GM10266 (cell line): ENCODE measurements around the gene NUDT3.
"Not testable (repeated sequence)": the region's sequence is repeated elsewhere in the genome, so short reads cannot be mapped to it uniquely, and the experiment has no call there.

Experiments
- DNase-seq: peaks from one replicate; pipeline ENCODE4 v3.0.0; 2012; ENCODE audit errors: extremely low spot score
- CTCF ChIP-seq: IDR thresholded peaks from 2 replicates; pipeline ENCODE4 v1.5.1; 2012; ENCODE audit warnings: mild to moderate bottlenecking, low read depth; ENCODE audit not compliant: control insufficient read depth, insufficient read depth; ENCODE audit errors: missing control alignments

NUDT3 gene

GRCh38 chr6:34414999-34415858 is 22.8 kb upstream of the NUDT3 start:
- TF ChIP-seq CTCF = peak; percentile 65
- DNase-seq = peak; percentile 57

GRCh38 chr6:34412643-34413214 is 20.3 kb upstream of the NUDT3 start:
- no peak for TF ChIP-seq CTCF
- DNase-seq = no peak

- no peak for DNase-seq
- no peak for TF ChIP-seq CTCF
Measured at GRCh38 chr6:34412016-34412415, 19.5 kb upstream of the NUDT3 start.

GRCh38 chr6:34407915-34408314 is 15.4 kb upstream of the NUDT3 start:
- DNase-seq = not testable (repeated sequence)

- DNase-seq = no peak
- TF ChIP-seq CTCF = no peak
Measured at GRCh38 chr6:34396518-34396917, 4.0 kb upstream of the NUDT3 start.

GRCh38 chr6:34393966-34394305 is 1.5 kb upstream of the NUDT3 start:
- DNase-seq = no peak
- TF ChIP-seq CTCF = no peak

- TF ChIP-seq CTCF = no peak
- peak; percentile 44 for DNase-seq
Measured at GRCh38 chr6:34393191-34393965, 909 bp upstream of the NUDT3 start.
